ENCODE results near the gene MGME1. TPM values are rescaled to one million over a fixed set of nuclear protein-coding genes. Genes with fewer than 3 reads are reported as not detected.

Gene MGME1
- total RNA-seq, 3 donors from 2014 or later: 10.9 to 25.9 (median 22.3) TPM

DNA sequence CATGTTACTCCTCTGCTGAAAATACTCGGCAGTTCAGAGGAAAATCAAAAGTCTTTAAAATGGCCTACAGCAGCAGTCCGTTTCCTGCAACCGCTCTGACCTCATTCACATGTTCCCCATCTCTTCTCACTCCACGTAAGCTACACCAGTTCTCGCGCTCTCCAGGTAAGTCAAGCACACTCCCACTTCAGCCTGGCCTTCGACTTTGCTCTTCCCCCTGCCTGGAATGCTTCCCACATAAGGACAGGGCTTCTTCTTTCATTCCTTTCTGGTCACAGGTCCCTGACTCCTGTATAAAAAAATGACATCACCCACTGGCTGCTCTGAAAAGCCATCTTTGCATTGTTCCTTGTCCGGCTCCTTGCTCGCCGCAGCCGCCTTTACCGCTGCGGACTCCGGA, 42.7 kb downstream of the MGME1 start:
- no peak overlapping the region for H3K4me3 ChIP-seq
- no peaks in the 10 kb centered on the region for H3K36me3 ChIP-seq (ENCODE audit: low read depth)
- H3K9me3 ChIP-seq: no peaks in the 10 kb centered on the region
- DNase-seq: no peak
- intact Hi-C loops (cut with DNase I, micrococcal nuclease): no loop called here
- no peaks in the 10 kb centered on the region for H3K4me1 ChIP-seq (ENCODE audit: low read depth)
- TF ChIP-seq, protein P1, sequence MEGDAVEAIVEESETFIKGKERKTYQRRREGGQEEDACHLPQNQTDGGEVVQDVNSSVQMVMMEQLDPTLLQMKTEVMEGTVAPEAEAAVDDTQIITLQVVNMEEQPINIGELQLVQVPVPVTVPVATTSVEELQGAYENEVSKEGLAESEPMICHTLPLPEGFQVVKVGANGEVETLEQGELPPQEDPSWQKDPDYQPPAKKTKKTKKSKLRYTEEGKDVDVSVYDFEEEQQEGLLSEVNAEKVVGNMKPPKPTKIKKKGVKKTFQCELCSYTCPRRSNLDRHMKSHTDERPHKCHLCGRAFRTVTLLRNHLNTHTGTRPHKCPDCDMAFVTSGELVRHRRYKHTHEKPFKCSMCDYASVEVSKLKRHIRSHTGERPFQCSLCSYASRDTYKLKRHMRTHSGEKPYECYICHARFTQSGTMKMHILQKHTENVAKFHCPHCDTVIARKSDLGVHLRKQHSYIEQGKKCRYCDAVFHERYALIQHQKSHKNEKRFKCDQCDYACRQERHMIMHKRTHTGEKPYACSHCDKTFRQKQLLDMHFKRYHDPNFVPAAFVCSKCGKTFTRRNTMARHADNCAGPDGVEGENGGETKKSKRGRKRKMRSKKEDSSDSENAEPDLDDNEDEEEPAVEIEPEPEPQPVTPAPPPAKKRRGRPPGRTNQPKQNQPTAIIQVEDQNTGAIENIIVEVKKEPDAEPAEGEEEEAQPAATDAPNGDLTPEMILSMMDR (IDR thresholded peaks at IDR 0.05): no peak
- no peak for ATAC-seq

DNA sequence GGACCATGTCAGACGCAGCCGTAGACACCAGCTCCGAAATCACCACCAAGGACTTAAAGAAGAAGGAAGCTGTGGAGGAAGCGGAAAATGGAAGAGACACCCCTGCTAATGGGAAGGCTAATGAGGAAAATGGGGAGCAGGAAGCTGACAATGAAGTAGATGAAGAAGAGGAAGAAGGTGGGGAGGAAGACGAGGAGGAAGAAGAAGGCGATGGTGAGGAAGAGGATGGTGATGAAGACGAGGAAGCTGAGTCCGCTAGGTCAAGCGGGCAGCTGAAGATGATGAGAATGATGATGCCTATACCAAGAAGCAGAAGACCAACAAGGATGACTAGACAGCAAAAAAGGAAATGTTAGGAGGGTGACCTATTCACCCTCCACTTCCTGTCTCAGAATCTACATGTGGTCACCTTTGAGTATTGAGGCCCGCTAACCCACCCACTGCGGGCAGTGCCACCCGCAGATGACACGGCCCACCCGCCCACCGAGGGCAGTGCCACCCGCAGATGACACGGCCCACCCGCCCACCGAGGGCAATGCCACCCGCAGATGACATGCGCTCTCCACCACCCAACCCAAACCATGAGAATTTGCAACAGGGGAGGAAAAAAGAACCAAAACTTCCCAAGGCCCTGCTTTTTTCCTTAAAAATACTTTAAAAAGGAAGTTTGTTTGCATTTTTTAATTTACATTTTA, 43.3 kb downstream of the MGME1 start:
- ATAC-seq: no peak
- no peak for DNase-seq
- Histone ChIP-seq H3K36me3 (ENCODE audit: low read depth) (no peaks in the 10 kb centered on the region), H3K4me1 (ENCODE audit: low read depth) (no peaks in the 10 kb centered on the region), H3K4me3 (no peak overlapping the region), H3K9me3 (no peaks in the 10 kb centered on the region)
- intact Hi-C loops (cut with DNase I, micrococcal nuclease): no loop called here
- TF ChIP-seq, protein P1 (IDR thresholded peaks at IDR 0.05): no peak

DNA sequence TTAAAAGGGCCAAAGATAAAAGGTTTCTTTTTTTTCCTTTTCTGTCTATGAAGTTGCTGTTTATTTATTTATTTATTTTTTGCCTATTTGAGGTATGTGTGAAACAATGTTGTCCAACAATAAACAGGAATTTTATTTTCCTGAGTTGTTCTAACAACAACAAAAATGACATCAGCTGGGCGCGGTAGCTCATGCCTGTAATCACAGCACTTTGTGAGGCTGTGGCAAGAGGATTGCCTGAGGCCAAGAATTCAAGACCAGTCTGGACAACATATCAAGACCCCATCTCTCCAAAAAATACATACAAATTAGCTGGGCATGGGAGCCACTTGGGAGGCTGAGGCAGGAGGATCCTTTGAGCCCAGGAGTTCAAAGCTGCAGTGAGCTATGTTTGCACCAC, 44.1 kb downstream of the MGME1 start:
- TF ChIP-seq, protein P1 (IDR thresholded peaks at IDR 0.05): no peak
- no peaks in the 10 kb centered on the region for H3K9me3 ChIP-seq
- no peaks in the 10 kb centered on the region for H3K36me3 ChIP-seq (ENCODE audit: low read depth)
- no peaks in the 10 kb centered on the region for H3K4me1 ChIP-seq (ENCODE audit: low read depth)
- DNase-seq: no peak
- intact Hi-C loops (cut with DNase I, micrococcal nuclease): no loop called here
- ATAC-seq: no peak
- no peak overlapping the region for H3K4me3 ChIP-seq

DNA sequence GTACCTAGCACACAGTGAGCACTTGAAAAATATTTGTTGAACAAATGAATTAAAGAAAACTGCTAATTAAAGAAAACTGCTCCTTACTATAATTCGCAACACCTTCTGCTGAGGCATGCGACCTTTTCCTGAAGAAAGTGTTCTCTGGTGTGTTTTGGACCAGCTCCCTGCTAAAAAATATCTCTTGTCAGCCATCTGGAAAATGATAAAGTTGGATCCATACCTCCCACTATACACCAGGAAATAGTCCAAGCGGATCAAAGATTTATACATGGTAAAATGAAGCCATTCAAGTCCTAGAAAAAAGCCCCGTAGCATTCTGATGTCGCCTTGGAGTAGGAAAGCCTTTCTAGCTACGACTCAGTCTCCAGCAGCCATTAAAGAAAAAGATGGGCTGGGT, 45.6 kb downstream of the MGME1 start:
- intact Hi-C loops (cut with DNase I, micrococcal nuclease): no loop called here
- no peak for ATAC-seq
- no peaks in the 10 kb centered on the region for H3K36me3 ChIP-seq (ENCODE audit: low read depth)
- no peak overlapping the region for H3K4me3 ChIP-seq
- no peak for DNase-seq
- H3K9me3 ChIP-seq: no peaks in the 10 kb centered on the region
- no peaks in the 10 kb centered on the region for H3K4me1 ChIP-seq (ENCODE audit: low read depth)
- TF ChIP-seq, protein P1 (IDR thresholded peaks at IDR 0.05): no peak

DNA sequence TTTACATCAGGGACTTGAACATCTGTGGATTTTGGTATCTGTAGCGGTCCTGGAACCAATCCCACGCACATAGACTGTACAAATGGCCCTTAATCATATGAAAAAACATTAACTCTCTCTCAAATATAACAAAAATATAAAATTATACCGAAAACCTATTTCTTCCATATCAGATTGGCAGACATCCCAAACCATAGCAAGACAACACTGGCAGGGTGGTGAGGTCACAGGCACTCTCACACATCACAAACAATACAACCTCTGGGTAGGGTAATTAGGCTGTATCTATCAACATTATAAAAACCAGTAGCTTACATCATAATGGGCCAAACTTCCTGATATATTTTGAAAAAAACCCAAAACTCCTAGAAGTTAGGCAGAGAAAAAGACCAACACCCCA, 48.0 kb downstream of the MGME1 start:
- TF ChIP-seq, protein P1 (IDR thresholded peaks at IDR 0.05): no peak
- H3K4me3 ChIP-seq: no peak overlapping the region
- H3K9me3 ChIP-seq: no peaks in the 10 kb centered on the region
- ATAC-seq: peak; percentile 69
- no peaks in the 10 kb centered on the region for H3K4me1 ChIP-seq (ENCODE audit: low read depth)
- H3K36me3 ChIP-seq (ENCODE audit: low read depth): no peaks in the 10 kb centered on the region
- DNase-seq: no peak
- intact Hi-C loops (cut with DNase I, micrococcal nuclease): no loop called here

DNA sequence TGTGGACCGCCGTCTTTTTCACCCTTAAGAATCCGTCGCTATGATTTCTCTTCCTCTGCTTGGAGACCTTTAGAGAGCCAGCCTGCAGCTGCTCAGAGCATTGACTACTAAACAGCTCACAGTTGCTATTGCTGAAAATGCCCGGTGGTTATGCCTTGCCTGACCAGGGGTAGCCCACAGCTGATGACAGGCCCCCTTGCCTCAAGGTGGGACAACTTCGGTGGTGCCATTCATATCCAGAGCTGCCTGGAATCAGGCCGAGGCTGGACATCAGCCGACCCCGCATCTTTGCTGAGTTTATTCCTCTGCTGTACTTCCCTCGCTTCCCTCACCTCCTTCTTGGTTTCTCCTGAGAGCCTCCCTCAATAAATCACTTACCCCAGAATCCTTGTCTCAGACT, 49.3 kb downstream of the MGME1 start:
- DNase-seq: no peak
- Histone ChIP-seq H3K36me3 (ENCODE audit: low read depth) (no peaks in the 10 kb centered on the region), H3K9me3 (no peaks in the 10 kb centered on the region), H3K4me3 (no peak overlapping the region), H3K4me1 (ENCODE audit: low read depth) (no peaks in the 10 kb centered on the region)
- TF ChIP-seq, protein P1 (IDR thresholded peaks at IDR 0.05): no peak
- ATAC-seq: no peak
- intact Hi-C loops (cut with DNase I, micrococcal nuclease): no loop called here

Data from mucosa of descending colon (tissue), 3 donors.